GM19240 (cell line): Measurements from ENCODE around the gene CPNE5.
"Not testable (repeated sequence)": the region's sequence is repeated elsewhere in the genome, so short reads cannot be mapped to it uniquely, and the experiment has no call there.

Experiments used
- DNase-seq: peaks from one replicate; pipeline ENCODE4 v3.0.0; 2011; ENCODE audit warnings: low spot score; ENCODE audit not compliant: insufficient read length

The CPNE5 gene

DNA sequence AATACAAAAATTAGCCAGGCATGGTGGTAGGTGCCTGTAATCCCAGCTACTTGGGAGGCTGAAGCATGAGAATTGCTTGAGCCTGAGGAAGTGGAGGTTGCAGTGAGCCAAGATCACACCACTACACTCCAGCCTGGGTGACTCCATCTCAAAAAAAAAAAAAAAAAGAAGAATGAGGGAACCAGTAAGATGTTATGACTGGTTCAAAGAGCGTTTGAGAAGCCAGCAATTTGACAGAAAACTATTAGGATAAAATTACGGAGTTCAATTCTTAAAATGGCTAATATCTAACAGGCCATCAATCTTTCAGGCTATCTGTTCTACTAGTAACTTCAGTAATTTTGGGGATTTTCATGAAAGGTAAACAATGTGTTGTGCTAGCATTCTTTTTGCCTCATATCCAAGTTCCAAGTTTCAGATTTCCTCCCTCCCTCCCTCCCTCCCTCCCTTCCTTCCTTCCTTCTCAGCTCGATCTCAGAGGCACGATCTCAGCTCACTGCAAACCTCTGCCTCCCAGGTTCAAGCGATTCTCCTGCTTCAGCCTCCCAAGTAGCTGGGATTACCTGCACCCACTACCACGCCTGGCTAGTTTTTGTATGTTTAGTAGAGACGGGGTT, 134.2 kb downstream of the CPNE5 start:
- DNase-seq: not testable (repeated sequence)

DNA sequence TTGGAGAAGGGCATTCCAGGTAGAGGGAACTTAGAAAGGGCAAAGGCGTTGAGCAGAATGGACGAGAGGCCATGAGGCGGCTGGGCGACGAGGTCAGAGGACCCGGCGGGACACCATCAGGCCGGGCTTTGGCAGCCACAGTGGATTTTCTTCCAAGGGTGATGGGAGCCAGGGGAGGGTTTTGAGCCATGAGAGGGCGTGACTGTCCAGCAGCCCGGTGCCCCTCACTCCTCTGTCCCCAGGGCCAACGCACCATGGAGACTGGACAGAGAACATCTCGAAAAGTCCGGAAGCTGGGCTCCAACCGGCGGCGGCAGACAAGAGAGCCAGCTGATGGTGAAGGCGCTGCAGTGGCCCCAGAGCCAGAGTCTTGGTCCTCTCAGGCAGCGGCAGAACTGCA, 135.3 kb downstream of the CPNE5 start:
- DNase-seq: no peak

DNA sequence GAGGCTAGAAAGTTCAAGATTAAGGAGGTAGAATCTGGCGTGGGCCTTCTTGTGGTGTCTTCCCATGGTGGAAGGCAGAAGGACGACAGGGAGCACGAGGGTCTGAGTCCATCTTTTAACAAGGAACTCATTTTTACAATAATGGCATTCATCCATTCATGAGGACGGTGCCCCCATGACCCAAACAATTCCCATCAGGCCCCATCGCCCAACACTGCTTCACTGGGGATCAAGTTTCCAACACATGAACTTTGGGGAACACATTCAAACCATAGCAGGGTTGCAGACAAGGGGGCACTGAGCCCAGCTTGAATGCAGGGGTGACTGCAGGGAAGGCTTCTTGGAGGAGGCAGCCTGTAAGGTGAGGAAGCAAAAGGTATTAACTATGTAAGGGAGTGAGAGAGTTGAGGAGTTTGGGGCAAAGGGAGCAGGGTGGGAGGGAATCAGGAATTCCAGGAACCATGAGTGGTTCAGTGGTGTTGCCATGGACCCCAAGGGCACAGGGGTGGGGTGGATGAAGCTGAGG, 136.1 kb downstream of the CPNE5 start:
- no peak for DNase-seq

DNA sequence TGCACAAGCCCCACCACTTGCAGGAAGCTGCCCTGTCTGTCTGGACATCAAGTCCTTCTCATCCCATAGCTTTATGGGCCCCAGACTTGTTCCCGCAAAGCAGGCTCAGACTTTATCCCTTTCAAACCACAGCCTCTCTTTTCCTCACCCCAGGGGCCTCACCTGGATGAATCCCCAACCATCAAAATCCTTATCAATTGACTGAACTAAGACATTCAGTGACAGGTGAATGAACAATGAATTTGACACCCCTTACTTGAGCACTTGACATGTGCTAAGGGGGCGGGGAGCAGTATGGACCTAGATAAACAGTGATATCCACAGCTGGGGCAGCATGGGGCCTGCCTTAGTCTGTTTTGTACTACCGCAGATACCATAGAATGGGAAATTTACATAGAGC, 136.6 kb downstream of the CPNE5 start:
- DNase-seq: no peak

DNA sequence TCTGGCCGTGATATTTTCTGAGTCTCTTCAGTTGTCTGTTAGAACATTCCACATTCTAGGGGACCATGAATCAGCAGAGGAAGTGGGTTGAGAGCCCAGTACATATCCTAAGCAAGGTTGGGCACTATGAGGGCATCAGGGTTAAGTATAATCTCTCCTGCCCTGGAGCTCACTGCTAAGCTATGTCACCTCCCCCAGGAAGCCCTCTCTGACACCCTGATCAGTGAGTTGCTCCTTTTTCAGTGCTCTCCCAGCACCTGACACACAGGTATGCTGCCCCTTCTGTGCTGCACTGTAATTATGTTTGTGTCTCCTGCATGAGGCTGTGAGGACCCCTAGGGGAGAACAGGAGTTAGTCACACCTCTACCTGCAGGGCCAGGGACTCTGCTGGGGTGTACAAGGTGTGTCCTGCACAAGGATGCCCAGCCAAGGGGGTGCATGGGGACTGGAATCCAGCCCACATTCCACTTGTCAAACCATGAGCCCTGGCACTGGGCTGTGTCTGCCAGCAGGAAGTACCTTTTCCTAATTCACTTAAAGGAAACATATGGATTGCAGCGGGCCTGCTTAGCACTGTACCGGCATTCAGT, 137.7 kb downstream of the CPNE5 start:
- no peak for DNase-seq

DNA sequence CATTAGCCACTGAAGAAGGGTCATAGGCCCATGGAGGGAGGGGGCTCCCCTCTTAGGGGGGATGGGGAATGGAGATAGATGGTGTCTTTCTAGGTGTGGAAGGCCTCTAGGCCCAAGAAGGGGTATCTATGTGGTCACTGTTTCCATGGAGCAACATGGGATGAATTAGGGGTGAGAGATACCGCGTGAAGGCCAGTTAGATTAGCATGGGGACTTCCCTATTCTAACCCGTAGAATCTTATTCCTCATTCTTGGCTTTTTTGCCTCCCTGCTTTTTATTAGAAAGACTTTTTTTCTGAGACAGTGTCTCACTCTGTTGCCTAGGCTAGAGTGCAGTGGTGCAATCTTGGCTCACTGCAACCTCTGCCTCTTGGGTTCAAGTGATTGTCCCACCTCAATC, 138.4 kb downstream of the CPNE5 start:
- no peak for DNase-seq

DNA sequence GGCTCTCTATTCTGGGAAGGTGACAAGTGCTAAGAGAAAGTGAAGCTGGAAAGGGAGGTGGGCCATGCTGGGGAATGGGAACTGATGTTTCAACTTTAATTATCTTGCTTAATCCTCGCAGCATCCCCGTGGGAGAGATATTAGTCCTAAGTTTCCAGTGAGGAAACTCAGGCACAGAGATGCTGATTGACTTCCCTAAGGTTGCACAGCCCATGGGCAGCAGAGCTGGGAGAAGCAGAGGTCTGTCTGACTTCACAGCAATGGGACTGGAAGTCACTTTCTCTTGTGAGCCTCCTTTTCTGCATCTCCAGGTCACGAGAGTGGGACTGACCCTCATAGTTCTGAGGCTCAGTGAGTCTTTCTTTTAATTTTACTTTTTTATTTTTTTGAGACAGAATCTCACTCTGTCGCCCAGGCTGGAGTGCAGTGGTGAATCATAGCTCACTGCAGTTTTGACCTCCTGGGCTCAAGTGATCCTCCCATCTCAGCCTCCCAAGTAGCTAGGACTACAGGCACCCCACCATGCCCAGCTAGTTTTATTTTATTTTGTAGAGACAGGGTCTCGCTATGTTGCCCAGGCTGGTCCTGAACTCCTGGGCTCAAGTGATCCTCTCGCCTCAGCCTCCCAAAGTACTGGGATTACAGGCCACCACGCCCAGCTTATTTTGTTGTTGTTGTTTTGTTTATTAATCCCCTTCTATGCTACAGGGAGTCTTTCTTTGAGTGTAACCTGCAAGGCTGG, 139.0 kb downstream of the CPNE5 start:
- no peak for DNase-seq

DNA sequence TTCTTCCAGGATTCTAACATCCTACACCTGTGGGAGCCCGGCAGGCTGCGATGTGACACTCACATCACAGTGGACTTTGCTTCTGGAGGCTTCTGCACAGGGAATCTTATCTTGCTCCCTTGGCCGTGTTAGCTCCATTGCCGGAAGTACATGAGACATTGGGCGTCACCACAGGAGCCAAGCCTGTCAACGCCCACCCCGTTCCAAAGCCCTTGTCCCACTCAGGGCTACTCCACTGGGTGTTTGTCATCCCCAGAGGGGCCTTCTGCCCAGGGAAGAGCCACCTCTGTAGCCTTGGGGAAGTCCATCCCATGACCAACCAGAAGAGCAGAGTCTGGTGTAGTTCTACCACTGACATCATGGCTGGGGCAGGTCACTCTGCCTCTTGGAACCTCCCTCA, 139.9 kb downstream of the CPNE5 start:
- DNase-seq: no peak

DNA sequence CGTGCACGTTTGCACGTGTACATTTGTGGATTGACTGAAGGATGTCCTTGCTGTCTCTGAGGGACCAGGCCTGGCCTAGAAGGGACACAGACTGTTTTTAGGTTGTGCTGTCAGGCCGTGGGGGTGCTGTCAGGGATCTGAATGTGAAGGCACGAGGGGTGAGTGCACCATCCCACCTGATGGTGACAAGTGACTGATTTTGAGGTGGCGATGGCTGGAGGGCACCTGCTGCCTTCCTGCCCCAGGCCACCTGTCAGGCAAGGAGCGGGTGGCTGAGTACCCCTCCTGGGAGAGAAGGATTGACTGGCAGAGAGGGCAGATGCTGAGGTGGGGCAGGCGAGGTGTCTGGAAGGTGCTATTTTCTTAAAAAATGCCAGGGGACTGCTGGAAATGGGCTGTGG, 140.4 kb downstream of the CPNE5 start:
- DNase-seq: no peak

DNA sequence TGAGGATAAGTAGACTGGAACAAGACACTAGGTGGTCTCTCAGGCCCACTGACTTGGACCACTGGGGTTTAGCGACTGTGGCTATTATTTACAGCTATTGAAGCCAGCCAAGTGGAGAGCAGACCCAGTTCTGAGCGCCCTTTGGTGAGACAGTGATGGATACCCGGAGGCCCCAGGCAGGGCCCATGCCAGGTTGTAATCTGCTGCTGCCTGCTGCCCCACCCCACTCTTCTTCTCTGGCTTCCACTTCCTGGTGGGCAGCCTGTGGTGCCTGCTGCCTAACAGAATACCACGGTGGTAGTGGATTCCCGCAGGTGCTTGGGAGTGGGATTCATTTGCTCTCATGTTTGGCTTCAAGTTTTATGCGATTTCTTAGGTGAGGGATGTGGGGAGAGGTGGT, 141.0 kb downstream of the CPNE5 start:
- no peak for DNase-seq

DNA sequence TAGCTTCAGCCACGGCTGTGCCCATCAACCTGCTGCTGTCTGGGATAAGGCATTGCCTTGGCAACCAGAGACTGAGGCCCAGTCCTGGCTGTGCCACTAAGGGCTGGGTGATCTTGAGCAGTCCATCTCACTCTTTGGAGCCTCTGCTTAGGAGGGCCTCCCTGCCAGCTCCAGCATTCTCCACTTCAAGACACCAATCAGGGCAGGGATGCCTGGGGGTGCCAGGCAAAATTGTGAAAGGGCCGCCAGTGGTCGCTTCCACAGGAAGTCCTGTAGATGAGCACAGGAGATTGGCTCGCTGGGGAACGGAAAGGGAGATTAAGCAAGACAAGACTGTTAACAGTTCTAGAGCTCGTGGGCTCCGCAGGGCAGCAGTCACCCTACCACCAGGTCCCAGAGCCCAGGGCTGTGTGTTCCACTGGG, 141.8 kb downstream of the CPNE5 start, which contains the start of gene RAB44:
Gene RAB44, plus strand, starts transcription at position 346 of the 423 bp plus-strand sequence. CDS start 6,410 bp downstream, outside the sequence.
- DNase-seq: no peak

DNA sequence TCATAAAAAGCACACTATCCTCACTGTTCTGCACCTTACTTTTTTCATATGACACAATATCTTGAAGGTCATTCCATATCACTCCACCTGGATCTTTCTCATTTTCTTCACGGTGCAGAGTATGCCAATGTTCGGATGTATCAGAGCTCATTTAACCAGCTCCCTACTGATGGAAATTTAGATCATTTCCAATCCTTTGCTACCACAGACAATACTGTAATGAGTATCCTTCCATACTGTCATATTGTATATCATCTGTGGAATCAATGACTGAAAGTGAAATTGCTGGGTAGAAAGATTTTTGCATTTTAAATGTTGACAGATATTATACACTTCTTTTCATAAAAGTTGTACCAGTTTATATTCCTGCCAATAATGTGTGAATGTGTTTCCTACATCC, 143.8 kb downstream of the CPNE5 start:
- DNase-seq: no peak

DNA sequence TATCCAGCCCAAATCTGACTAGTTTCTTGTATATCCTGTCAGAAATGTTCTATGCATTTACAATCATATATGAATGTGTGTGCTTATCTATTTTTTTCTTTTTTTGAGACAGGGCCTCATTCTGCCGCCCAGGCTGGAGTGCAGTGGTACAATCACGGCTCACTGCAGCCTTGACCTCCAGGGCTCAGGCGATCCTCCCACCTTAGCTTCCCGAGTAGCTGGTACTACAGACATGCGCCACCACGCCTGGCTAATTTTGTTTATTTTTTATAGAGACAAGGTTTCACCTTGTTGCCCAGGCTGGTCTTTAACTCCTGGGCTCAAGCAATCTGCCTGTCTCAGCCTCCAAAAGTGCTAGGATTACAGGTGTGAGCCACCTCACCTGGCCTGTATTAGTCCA, 144.6 kb downstream of the CPNE5 start:
- DNase-seq: no peak

DNA sequence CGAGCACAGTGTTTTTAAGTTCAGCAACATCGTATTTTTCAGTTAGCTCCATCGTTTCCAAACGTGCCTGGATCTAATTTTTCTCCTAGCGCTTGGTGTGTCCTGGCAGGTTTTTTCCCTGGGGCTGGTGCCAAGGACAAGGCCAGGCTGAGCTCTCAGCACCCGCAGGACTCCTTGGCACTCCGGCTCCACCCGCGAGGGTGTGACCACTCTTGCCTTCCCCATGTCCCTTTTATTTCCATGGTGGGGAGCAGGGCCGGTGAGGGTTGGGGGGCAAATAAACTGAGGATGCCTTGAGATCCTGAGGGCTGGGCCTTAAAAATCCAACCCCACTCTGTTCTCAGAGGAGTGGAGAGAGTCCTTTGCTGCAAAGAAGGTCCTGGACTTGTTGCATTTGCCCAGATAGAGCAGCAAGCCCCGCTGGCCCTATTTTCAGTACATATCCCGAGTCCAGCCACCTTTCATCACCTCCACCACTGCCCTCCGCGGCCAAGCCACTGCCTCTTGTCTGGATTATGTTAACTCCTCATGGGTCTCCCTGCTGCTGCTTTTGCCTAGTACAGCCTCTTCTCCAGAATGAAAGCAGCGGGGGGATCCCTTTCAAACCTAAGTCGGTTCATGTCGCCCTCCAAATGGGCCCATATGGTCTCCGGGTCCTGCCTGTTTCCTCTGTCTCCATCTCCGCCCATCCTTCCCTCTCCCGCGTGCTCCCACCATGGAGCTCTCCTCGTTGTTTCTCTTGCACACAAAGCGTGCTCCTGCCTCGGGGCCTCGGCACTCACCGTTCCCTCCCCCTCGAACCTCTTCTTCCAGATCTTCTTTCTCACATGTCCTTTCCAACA, 146.2 kb downstream of the CPNE5 start:
- DNase-seq: no peak

DNA sequence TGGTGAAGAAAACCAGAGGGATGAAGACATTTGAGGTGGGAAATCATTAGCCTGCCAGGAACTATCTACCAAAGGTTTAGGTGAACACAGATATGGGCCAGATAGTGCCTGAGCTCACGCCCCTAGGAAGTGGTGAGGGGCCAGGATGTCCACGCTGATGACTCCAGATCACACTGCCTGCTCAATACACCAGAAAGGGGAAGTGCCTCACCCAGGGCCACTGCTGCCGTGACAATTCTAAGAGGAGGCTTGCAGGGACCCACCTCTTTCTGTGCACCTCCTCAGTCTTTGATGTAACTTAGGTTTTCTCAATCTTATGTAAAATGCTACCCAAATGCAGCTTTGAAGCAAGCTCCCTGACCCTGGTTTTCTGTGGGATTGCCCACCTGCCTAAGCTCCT, 147.0 kb downstream of the CPNE5 start:
- DNase-seq: peak; percentile 29

DNA sequence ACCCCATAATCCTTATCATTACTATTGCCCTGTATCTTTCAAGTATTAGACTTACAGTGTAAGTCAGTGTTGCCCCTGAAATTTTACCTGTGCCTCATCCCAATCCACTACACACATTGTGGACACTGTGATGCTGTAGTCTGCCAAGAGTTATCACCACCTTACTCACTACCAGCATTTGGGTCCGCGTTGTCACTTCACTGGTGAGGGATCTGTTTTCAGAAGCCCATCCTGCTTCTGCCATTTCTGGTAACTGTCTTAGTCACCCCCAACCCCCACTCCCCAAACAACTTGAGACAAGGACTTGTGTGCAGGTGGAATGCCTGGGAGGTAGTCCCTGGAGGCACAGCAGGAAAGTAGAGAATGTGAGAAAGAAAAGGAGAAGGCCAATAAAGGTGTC, 147.6 kb downstream of the CPNE5 start:
- no peak for DNase-seq

DNA sequence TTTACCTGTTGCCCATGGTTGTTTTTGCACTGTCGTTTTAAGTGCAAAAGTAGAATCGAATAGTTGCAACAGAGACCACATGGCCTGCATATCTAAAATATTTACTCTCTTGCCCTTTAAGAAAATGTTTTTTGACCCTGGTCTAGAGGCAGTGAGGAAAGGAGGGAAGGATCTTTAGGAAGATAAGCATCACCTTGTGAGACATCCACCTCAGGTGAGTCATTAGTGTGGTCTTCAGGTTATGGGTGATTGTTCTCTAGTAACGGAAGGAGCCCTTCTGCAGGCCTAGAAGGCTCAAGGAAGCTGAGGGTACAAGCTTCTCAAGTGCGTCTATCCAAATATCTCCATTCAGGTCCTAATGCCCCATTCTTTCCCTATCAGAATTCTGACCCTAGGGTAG, 148.2 kb downstream of the CPNE5 start:
- DNase-seq: no peak
